Fibroblast of lung (primary cell): Measurements from ENCODE around the gene TMEM178B. TPM values are rescaled to one million over a fixed set of nuclear protein-coding genes. Genes with fewer than 3 reads are reported as not detected.
A peak's percentile ranks its signal among the peaks of the same experiment; 100 is the strongest.

ENCODE experiments used
- DNase-seq, 2 donors: peaks; one replicate each; pipeline versions ENCODE4 v3.0.0 to v3.0.0-alpha.2; 2010; ENCODE audit warnings: low read depth in 2 of 2
- H2AFZ ChIP-seq: 2 replicates; pipeline ENCODE4 v1.5.1; 2012; ENCODE audit warnings: low read length, control low read depth, inconsistent platforms
- H3K27ac ChIP-seq: 2 replicates; pipeline ENCODE4 v1.5.1; 2011; ENCODE audit warnings: low read length, control low read depth; ENCODE audit not compliant: insufficient read depth
- H3K27me3 ChIP-seq: 2 replicates; pipeline ENCODE4 v1.5.1; 2011; ENCODE audit warnings: mild to moderate bottlenecking, low read length; ENCODE audit not compliant: control insufficient read depth, insufficient read depth
- H3K36me3 ChIP-seq: 2 replicates; pipeline ENCODE4 v1.5.1; 2011; ENCODE audit warnings: low read length; ENCODE audit not compliant: control insufficient read depth, insufficient read depth
- H3K4me1 ChIP-seq: 2 replicates; pipeline ENCODE4 v1.5.1; 2011; ENCODE audit warnings: low read length; ENCODE audit not compliant: control insufficient read depth, insufficient read depth; ENCODE audit errors: extremely low read depth
- H3K4me2 ChIP-seq: 2 replicates; pipeline ENCODE4 v1.5.1; 2011; ENCODE audit warnings: low read length, control low read depth; ENCODE audit not compliant: insufficient read depth; ENCODE audit errors: extremely low read depth
- H3K4me3 ChIP-seq, 4 experiments: fragments of 200-600 bp in 1 of 4; sonication (generic) in 1 of 4; replicated peaks in 1 of 4; 2 replicates each; pipeline ENCODE4 v1.5.1; 2011 to 2016; ENCODE audit warnings: low read length in 4 of 4, low read depth in 3 of 4, mild to moderate bottlenecking in 3 of 4, control low read depth in 2 of 4, inconsistent platforms in 1 of 4, mixed read lengths in 1 of 4; ENCODE audit not compliant: insufficient read depth in 1 of 4; ENCODE audit errors: control extremely low read depth in 1 of 4
- H3K79me2 ChIP-seq: 2 replicates; pipeline ENCODE4 v1.5.1; 2012; ENCODE audit warnings: mild to moderate bottlenecking, low read length, inconsistent platforms; ENCODE audit not compliant: control insufficient read depth, insufficient read depth
- H3K9ac ChIP-seq: 2 replicates; pipeline ENCODE4 v1.5.1; 2011; ENCODE audit warnings: mild to moderate bottlenecking, low read length, control low read depth; ENCODE audit not compliant: insufficient read depth
- H3K9me3 ChIP-seq: 2 replicates; pipeline ENCODE4 v1.5.1; 2012; ENCODE audit warnings: low read depth, low read length; ENCODE audit not compliant: control insufficient read depth, insufficient read depth
- H4K20me1 ChIP-seq: 2 replicates; pipeline ENCODE4 v1.5.1; 2011; ENCODE audit warnings: low read length; ENCODE audit not compliant: control insufficient read depth, insufficient read depth; ENCODE audit errors: extremely low read depth
- CTCF ChIP-seq, 2 donors: IDR thresholded peaks in 1 of 2; conservative IDR thresholded peaks in 1 of 2; 1 replicate in 1 of 2; 2 replicates in 1 of 2; pipeline ENCODE4 v1.5.1; 2011 to 2012; ENCODE audit warnings: low read length in 2 of 2, control low read depth in 1 of 2, inconsistent platforms in 1 of 2, low read depth in 1 of 2, mild to moderate bottlenecking in 1 of 2
- EZH2 ChIP-seq: IDR thresholded peaks from 2 replicates; pipeline ENCODE4 v1.5.1; 2012; ENCODE audit warnings: low read length, control low read depth, mild to moderate bottlenecking; ENCODE audit errors: missing control alignments
- polyA plus RNA-seq, 2 donors: library from polyadenylated mRNA; depleted of rRNA in 1 of 2; stranded (reverse) in 1 of 2; unstranded in 1 of 2; fragments of >200 nt; gene quantifications; 2 replicates each; pipeline ENCODE4 v1.2.1, GENCODE V29; 2011 to 2012; ENCODE audit warnings: missing spikeins in 1 of 2
- total RNA-seq: library from RNA; depleted of rRNA; stranded (reverse); fragments of >200 nt; gene quantifications from 2 replicates; pipeline ENCODE4 v1.2.1, GENCODE V29; 2014

The TMEM178B gene
- total and polyA plus RNA-seq, 2 donors (not counting 1 experiment from before 2014, with no cell fraction given): under 0.01 to 0.14 TPM

- Histone ChIP-seq H3K36me3 (no peaks in the 10 kb centered on the region), H3K4me2 (no peak overlapping the region), H3K9ac (no peak overlapping the region), H3K9me3 (no peaks in the 10 kb centered on the region), H3K27ac (no peak overlapping the region), H4K20me1 (no peaks in the 10 kb centered on the region), H2AFZ (no peak overlapping the region), H3K27me3 (no peaks in the 10 kb centered on the region), H3K4me3 (no peak overlapping the region), H3K4me1 (no peaks in the 10 kb centered on the region), H3K79me2 (no peaks in the 10 kb centered on the region)
- peak in 1 of 2 donors; percentile 35 for DNase-seq
- TF ChIP-seq EZH2 (no peak), CTCF (conservative IDR thresholded peaks at IDR 0.05 in 1 of 2, IDR thresholded peaks at IDR 0.05 in 1 of 2; ENCODE audit: low read depth in 1 of 2, low read length in 2 of 2) (no peak)
These were observed 286.0 kb downstream of the TMEM178B start for GRCh38 chr7:141359740-141360415.

GRCh38 chr7:141360416-141360760, 286.5 kb downstream of the TMEM178B start:
- H3K9me3 ChIP-seq: no peaks in the 10 kb centered on the region
- no peak overlapping the region for H3K27ac ChIP-seq
- H3K4me3 ChIP-seq: no peak overlapping the region
- H3K36me3 ChIP-seq: no peaks in the 10 kb centered on the region
- DNase-seq: no peak
- no peaks in the 10 kb centered on the region for H3K4me1 ChIP-seq
- no peak overlapping the region for H3K4me2 ChIP-seq
- H4K20me1 ChIP-seq: no peaks in the 10 kb centered on the region
- H2AFZ ChIP-seq: no peak overlapping the region
- no peaks in the 10 kb centered on the region for H3K27me3 ChIP-seq
- no peak for TF ChIP-seq EZH2
- no peak for TF ChIP-seq CTCF (conservative IDR thresholded peaks at IDR 0.05 in 1 of 2, IDR thresholded peaks at IDR 0.05 in 1 of 2; ENCODE audit: low read depth in 1 of 2, low read length in 2 of 2)
- H3K79me2 ChIP-seq: no peaks in the 10 kb centered on the region
- H3K9ac ChIP-seq: no peak overlapping the region

- H3K36me3 ChIP-seq: no peaks in the 10 kb centered on the region
- no peak for DNase-seq
- H2AFZ ChIP-seq: no peak overlapping the region
- TF ChIP-seq EZH2: no peak
- TF ChIP-seq CTCF (conservative IDR thresholded peaks at IDR 0.05 in 1 of 2, IDR thresholded peaks at IDR 0.05 in 1 of 2; ENCODE audit: low read depth in 1 of 2, low read length in 2 of 2): no peak
- no peak overlapping the region for H3K4me2 ChIP-seq
- H3K9me3 ChIP-seq: no peaks in the 10 kb centered on the region
- H3K9ac ChIP-seq: no peak overlapping the region
- H3K79me2 ChIP-seq: no peaks in the 10 kb centered on the region
- H3K27me3 ChIP-seq: no peaks in the 10 kb centered on the region
- H4K20me1 ChIP-seq: no peaks in the 10 kb centered on the region
- H3K4me1 ChIP-seq: no peaks in the 10 kb centered on the region
- no peak overlapping the region for H3K4me3 ChIP-seq
- no peak overlapping the region for H3K27ac ChIP-seq
These were observed 286.9 kb downstream of the TMEM178B start for GRCh38 chr7:141360803-141361202.
